GM12801 (cell line): ENCODE measurements around the gene MAST3.

ENCODE experiments used
- CTCF ChIP-seq: IDR thresholded peaks from one replicate; pipeline ENCODE4 v1.5.1; 2011; ENCODE audit warnings: control low read depth; ENCODE audit not compliant: insufficient read length; ENCODE audit errors: extremely low read depth

Gene MAST3

GRCh38 chr19:18059297-18059696, 38.3 kb upstream of the MAST3 start:
- TF ChIP-seq CTCF: no peak

- no peak for TF ChIP-seq CTCF
Observed at GRCh38 chr19:18059902-18060301, 37.7 kb upstream of the MAST3 start.

GRCh38 chr19:18060472-18060871, 37.1 kb upstream of the MAST3 start:
- no peak for TF ChIP-seq CTCF

DNA sequence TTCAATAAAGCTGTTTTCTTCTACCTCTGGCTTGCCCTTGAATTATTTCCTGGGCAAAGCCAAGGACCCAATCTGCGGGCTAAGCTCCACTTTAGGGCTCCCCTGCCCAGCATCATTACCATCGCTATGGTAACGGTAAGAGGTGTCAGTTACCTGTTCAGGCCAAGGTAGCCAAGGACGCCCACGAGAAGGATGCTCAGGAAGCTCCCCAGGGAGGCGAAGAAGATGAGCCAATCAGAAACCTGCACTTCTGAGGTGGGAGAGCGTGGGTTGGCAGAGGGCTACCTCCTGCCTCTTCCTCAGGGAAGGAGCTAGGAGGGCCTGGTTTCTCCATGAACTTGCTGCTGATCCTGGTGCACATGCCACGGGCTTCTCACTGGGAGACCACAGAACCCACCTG, 35.5 kb upstream of the MAST3 start:
- TF ChIP-seq CTCF: no peak

- TF ChIP-seq CTCF: no peak
Observed at GRCh38 chr19:18063463-18063862, 34.1 kb upstream of the MAST3 start.

- no peak for TF ChIP-seq CTCF
Observed at GRCh38 chr19:18065173-18065495, 32.4 kb upstream of the MAST3 start.

DNA sequence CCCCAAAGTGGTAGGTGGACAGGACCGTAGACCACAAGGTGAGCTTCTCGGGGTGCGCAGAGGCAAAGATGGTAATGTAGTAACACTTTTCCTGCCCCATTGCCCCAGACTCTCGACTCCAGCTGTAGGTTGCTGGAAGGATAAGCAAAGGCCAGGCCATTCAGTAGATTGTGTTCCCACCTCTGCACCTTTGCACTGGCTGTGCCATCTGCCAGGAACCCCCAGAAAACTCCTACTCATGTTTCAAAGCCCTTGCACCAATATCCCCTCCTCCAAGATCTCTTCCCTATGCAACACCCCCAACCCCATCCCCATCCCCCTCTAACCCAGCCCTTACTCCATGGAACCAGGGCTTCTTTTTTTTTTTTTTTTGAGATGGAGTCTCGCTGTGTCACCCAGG, 29.2 kb upstream of the MAST3 start:
- no peak for TF ChIP-seq CTCF

- TF ChIP-seq CTCF: no peak
Observed at GRCh38 chr19:18069383-18069782, 28.2 kb upstream of the MAST3 start.
